Measurements from ENCODE around the gene HSPBAP1. TPM values are rescaled to one million over a fixed set of nuclear protein-coding genes. Genes with fewer than 3 reads are reported as not detected.

Gene HSPBAP1, protein sequence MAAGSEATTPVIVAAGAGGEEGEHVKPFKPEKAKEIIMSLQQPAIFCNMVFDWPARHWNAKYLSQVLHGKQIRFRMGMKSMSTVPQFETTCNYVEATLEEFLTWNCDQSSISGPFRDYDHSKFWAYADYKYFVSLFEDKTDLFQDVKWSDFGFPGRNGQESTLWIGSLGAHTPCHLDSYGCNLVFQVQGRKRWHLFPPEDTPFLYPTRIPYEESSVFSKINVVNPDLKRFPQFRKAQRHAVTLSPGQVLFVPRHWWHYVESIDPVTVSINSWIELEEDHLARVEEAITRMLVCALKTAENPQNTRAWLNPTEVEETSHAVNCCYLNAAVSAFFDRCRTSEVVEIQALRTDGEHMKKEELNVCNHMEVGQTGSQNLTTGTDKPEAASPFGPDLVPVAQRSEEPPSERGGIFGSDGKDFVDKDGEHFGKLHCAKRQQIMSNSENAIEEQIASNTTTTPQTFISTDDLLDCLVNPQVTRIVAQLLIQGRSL
- polyA plus RNA-seq (4.8 to 9.5 TPM (median 6.6 TPM) in 3 replicates), polyA minus RNA-seq (0.75 to 8.0 TPM (median 4.4 TPM) in 3 replicates)
- 26.7 TPM for polyA plus RNA-seq (2011; ENCODE audit: low read depth)
- 2.8 and 5.1 TPM in 2 replicates for polyA plus RNA-seq (2011; cell fraction: cytosol; rRNA removed)
- 14.1 and 14.6 TPM in 2 replicates for polyA plus RNA-seq (2011; cell fraction: nucleus; rRNA removed)
- polyA plus RNA-seq (2012; ENCODE audit: low replicate concordance) = 3.2 and 17.1 TPM in 2 replicates
- 2.5 TPM for polyA minus RNA-seq (2011; cell fraction: cytosol; rRNA and poly(A)+ RNA removed)
- 4.9 and 9.5 TPM in 2 replicates for polyA minus RNA-seq (2011; cell fraction: nucleus; rRNA and poly(A)+ RNA removed)

DNA sequence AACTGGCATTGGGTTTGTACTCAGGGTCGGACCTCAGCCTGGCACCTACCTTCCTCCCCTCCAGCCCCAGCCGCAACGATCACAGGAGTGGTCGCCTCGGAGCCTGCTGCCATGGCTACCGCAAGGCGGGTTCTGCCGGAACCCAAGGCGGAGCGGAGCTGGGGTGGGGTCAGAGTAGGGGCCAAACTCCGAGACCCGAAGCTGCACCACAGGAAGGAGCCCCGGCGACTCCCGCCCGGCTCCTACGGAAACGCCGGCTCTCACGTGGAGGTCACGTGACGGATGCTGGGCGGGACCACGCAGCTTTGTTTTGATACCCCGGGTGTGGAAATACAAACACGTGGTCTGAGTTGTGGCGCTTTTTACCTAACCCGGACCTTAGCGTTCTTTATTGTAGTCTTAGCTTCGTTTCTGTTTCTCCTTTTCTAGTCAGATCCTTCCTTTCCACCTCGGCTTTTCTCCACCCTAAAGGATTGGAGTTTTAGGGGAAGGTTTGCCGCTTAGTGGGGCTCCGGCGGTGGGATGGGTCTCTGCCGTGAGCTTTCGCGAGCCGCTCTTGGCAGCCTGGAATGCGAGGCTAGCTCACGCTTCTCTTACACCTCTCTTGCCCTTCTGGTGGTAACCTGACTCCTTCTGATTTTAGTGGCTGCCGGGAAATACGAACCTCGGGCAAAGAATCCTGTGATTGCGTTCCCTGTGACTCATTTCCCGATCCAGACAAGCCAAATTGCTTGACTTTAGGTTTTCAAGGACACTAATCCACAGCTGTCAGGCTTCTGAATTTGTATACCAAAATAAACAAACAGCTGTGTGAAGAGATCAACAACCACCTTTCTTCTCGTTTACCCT, at the start of gene HSPBAP1:
Gene HSPBAP1, minus strand, starts transcription at position 264 of the 849 bp plus-strand sequence. Its CDS starts 151 bp downstream, at position 113.
- TF ChIP-seq, protein P1, sequence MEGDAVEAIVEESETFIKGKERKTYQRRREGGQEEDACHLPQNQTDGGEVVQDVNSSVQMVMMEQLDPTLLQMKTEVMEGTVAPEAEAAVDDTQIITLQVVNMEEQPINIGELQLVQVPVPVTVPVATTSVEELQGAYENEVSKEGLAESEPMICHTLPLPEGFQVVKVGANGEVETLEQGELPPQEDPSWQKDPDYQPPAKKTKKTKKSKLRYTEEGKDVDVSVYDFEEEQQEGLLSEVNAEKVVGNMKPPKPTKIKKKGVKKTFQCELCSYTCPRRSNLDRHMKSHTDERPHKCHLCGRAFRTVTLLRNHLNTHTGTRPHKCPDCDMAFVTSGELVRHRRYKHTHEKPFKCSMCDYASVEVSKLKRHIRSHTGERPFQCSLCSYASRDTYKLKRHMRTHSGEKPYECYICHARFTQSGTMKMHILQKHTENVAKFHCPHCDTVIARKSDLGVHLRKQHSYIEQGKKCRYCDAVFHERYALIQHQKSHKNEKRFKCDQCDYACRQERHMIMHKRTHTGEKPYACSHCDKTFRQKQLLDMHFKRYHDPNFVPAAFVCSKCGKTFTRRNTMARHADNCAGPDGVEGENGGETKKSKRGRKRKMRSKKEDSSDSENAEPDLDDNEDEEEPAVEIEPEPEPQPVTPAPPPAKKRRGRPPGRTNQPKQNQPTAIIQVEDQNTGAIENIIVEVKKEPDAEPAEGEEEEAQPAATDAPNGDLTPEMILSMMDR (optimal IDR thresholded peaks at IDR 0.05 in 1 of 3, IDR thresholded peaks at IDR 0.05 in 1 of 3, conservative IDR thresholded peaks at IDR 0.05 in 1 of 3; ENCODE audit: extremely low read depth in 1 of 3, insufficient read depth in 2 of 3, low read length in 3 of 3) = no peak
- TF ChIP-seq EZH2 (IDR thresholded peaks at IDR 0.05; ENCODE audit: low read length) = no peak
- Histone ChIP-seq H3K79me2 (ENCODE audit: control insufficient read depth, insufficient read depth, low read length) (peaks cover 17% of the 10 kb centered on the region), H3K4me3 (ENCODE audit: control insufficient read depth in 2 of 3, extremely low read depth in 1 of 3, insufficient read depth in 2 of 3, low read depth in 1 of 3, low read length in 3 of 3) (peak within 1 kb of the TSS; percentile 66 to 85 (median 84)), H3K27me3 (ENCODE audit: control insufficient read depth, extremely low read depth, insufficient read depth, low read length) (no peaks in the 10 kb centered on the region), H2AFZ (ENCODE audit: control insufficient read depth, low read length) (peak within 1 kb of the TSS; percentile 72), H3K9me3 (ENCODE audit: control insufficient read depth, low read depth, low read length) (no peaks in the 10 kb centered on the region), H3K36me3 (ENCODE audit: control insufficient read depth in 2 of 2, extremely low read depth in 1 of 2, insufficient read depth in 2 of 2, low read length in 2 of 2) (peaks cover 0 to 2% of the 10 kb centered on the region in 2 experiments), H3K9me1 (ENCODE audit: control insufficient read depth, extremely low read depth, insufficient read depth, low read length) (no peaks in the 10 kb centered on the region), H3K9ac (ENCODE audit: control insufficient read depth, extremely low read depth, insufficient read depth, low read length) (peak within 1 kb of the TSS; percentile 87), H4K20me1 (ENCODE audit: control insufficient read depth, extremely low read depth, insufficient read depth, low read length) (no peaks in the 10 kb centered on the region), H3K4me1 (ENCODE audit: control insufficient read depth, extremely low read depth, insufficient read depth, low read length) (peaks cover 44% of the 10 kb centered on the region), H3K4me2 (ENCODE audit: control insufficient read depth, extremely low read depth, insufficient read depth, low read depth, low read length) (peak within 1 kb of the TSS; percentile 89), H3K27ac (ENCODE audit: control insufficient read depth, insufficient read depth, low read length) (peak within 1 kb of the TSS; percentile 99)
- dilution Hi-C loops (cut with MboI; ENCODE audit: extremely low pct_ligation_motif_present, low sequenced_read_pairs) = no loop called here
- FAIRE-seq (peak; percentile 87), DNase-seq (ENCODE audit: low read depth, low spot score) (peak; percentile 83)

DNA sequence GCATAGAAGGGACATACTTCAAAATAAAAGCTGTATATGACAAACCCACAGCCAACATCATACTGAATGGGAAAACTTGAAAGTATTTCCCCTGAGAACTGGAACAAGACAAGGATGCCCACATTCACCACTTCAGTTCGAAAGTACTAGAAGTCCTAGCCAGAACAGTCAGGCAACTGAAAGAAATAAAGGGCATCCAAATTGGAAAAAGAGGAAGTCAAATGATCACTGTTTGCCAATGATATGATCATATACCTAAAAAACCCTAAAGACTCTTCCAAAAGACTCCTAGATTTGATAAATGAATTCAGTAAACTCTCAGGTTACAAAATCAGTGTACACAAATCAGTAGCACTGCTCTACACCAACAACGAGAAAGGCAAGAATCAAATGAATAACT, 42.0 kb upstream of the HSPBAP1 start:
- Histone ChIP-seq H3K79me2 (ENCODE audit: control insufficient read depth, insufficient read depth, low read length) (no peaks in the 10 kb centered on the region), H4K20me1 (ENCODE audit: control insufficient read depth, extremely low read depth, insufficient read depth, low read length) (no peaks in the 10 kb centered on the region), H3K4me1 (ENCODE audit: control insufficient read depth, extremely low read depth, insufficient read depth, low read length) (no peaks in the 10 kb centered on the region), H3K27ac (ENCODE audit: control insufficient read depth, insufficient read depth, low read length) (no peak overlapping the region), H3K4me3 (ENCODE audit: control insufficient read depth in 2 of 3, extremely low read depth in 1 of 3, insufficient read depth in 2 of 3, low read depth in 1 of 3, low read length in 3 of 3) (no peak overlapping the region), H3K36me3 (ENCODE audit: control insufficient read depth in 2 of 2, extremely low read depth in 1 of 2, insufficient read depth in 2 of 2, low read length in 2 of 2) (no peaks in the 10 kb centered on the region), H3K9me1 (ENCODE audit: control insufficient read depth, extremely low read depth, insufficient read depth, low read length) (no peaks in the 10 kb centered on the region), H2AFZ (ENCODE audit: control insufficient read depth, low read length) (no peak overlapping the region), H3K9ac (ENCODE audit: control insufficient read depth, extremely low read depth, insufficient read depth, low read length) (no peak overlapping the region), H3K9me3 (ENCODE audit: control insufficient read depth, low read depth, low read length) (no peaks in the 10 kb centered on the region), H3K4me2 (ENCODE audit: control insufficient read depth, extremely low read depth, insufficient read depth, low read depth, low read length) (no peak overlapping the region), H3K27me3 (ENCODE audit: control insufficient read depth, extremely low read depth, insufficient read depth, low read length) (no peaks in the 10 kb centered on the region)
- no peak for TF ChIP-seq EZH2 (IDR thresholded peaks at IDR 0.05; ENCODE audit: low read length)
- TF ChIP-seq, protein P1 (optimal IDR thresholded peaks at IDR 0.05 in 1 of 3, IDR thresholded peaks at IDR 0.05 in 1 of 3, conservative IDR thresholded peaks at IDR 0.05 in 1 of 3; ENCODE audit: extremely low read depth in 1 of 3, insufficient read depth in 2 of 3, low read length in 3 of 3) = no peak
- DNase-seq (ENCODE audit: low read depth, low spot score) (no peak), FAIRE-seq (no peak)
- dilution Hi-C loops (cut with MboI; ENCODE audit: extremely low pct_ligation_motif_present, low sequenced_read_pairs) = no loop called here
